H9 (cell line): ENCODE measurements around the gene PTPRK. TPM values are rescaled to one million over a fixed set of nuclear protein-coding genes. Genes with fewer than 3 reads are reported as not detected.

Experiments
- DNase-seq: peaks from one replicate; pipeline ENCODE4 v3.0.0-alpha.2; 2017
- H2AFZ ChIP-seq: one replicate; pipeline ENCODE4 v1.6.1; 2013; ENCODE audit warnings: mild to moderate bottlenecking, low read length, control low read depth, moderate library complexity
- H2AK5ac ChIP-seq: 2 replicates; pipeline ENCODE4 v1.6.1; 2013; ENCODE audit warnings: low read length, control low read depth, mixed read lengths; ENCODE audit not compliant: insufficient read length
- H2BK120ac ChIP-seq: one replicate; pipeline ENCODE4 v1.6.1; 2013; ENCODE audit warnings: low read depth, mild to moderate bottlenecking, low read length, control low read depth, inconsistent platforms; ENCODE audit not compliant: poor library complexity, severe bottlenecking
- H2BK12ac ChIP-seq: 2 replicates; pipeline ENCODE4 v1.6.1; 2013; ENCODE audit warnings: low read length, control low read depth, mixed read lengths, low read depth; ENCODE audit not compliant: insufficient read length
- H2BK15ac ChIP-seq: 2 replicates; pipeline ENCODE4 v1.6.1; 2013; ENCODE audit warnings: low read depth, low read length, control low read depth
- H2BK20ac ChIP-seq: one replicate; pipeline ENCODE4 v1.6.1; 2013; ENCODE audit warnings: low read depth, mild to moderate bottlenecking, low read length, control low read depth, inconsistent platforms; ENCODE audit not compliant: poor library complexity, severe bottlenecking
- H2BK5ac ChIP-seq: 2 replicates; pipeline ENCODE4 v1.6.1; 2013; ENCODE audit warnings: low read length, control low read depth, mixed read lengths; ENCODE audit not compliant: insufficient read length
- H3K14ac ChIP-seq: 2 replicates; pipeline ENCODE4 v1.6.1; 2013; ENCODE audit warnings: low read length, control low read depth; ENCODE audit not compliant: insufficient read depth
- H3K18ac ChIP-seq: 2 replicates; pipeline ENCODE4 v1.6.1; 2013; ENCODE audit warnings: low read depth, mild to moderate bottlenecking, mixed read lengths, low read length, control low read depth; ENCODE audit not compliant: insufficient read length
- H3K23ac ChIP-seq: 2 replicates; pipeline ENCODE4 v1.6.1; 2013; ENCODE audit warnings: low read length, control low read depth, mixed read lengths, low read depth; ENCODE audit not compliant: insufficient read length
- H3K23me2 ChIP-seq: 2 replicates; pipeline ENCODE4 v1.6.1; 2013; ENCODE audit warnings: low read depth, mild to moderate bottlenecking, mixed read lengths, low read length, control low read depth; ENCODE audit not compliant: insufficient read length, poor library complexity, severe bottlenecking
- H3K27ac ChIP-seq: 2 replicates; pipeline ENCODE4 v1.5.1; 2013; ENCODE audit warnings: low read length, control low read depth, mixed read lengths, low read depth; ENCODE audit not compliant: insufficient read length
- H3K27me3 ChIP-seq: 2 replicates; pipeline ENCODE4 v1.6.1; 2013; ENCODE audit warnings: low read length, control low read depth, inconsistent platforms; ENCODE audit not compliant: insufficient read depth
- H3K4ac ChIP-seq: 2 replicates; pipeline ENCODE4 v1.6.1; 2013; ENCODE audit warnings: low read depth, mild to moderate bottlenecking, control low read depth, inconsistent platforms, low read length, moderate library complexity
- H3K4me1 ChIP-seq: 2 replicates; pipeline ENCODE4 v1.6.1; 2013; ENCODE audit warnings: low read length, control low read depth, inconsistent platforms; ENCODE audit not compliant: insufficient read depth
- H3K4me2 ChIP-seq: 2 replicates; pipeline ENCODE4 v1.6.1; 2013; ENCODE audit warnings: low read length, control low read depth, mixed read lengths; ENCODE audit not compliant: insufficient read length, insufficient read depth
- H3K56ac ChIP-seq: 2 replicates; pipeline ENCODE4 v1.6.1; 2013; ENCODE audit warnings: low read depth, mild to moderate bottlenecking, mixed read lengths, low read length, control low read depth; ENCODE audit not compliant: insufficient read length
- H3K79me1 ChIP-seq: 2 replicates; pipeline ENCODE4 v1.6.1; 2013; ENCODE audit warnings: low read depth, mild to moderate bottlenecking, moderate library complexity, low read length, control low read depth, inconsistent platforms; ENCODE audit not compliant: insufficient read depth, poor library complexity, severe bottlenecking
- H3K79me2 ChIP-seq: 2 replicates; pipeline ENCODE4 v1.6.1; 2013; ENCODE audit warnings: low read length, control low read depth, inconsistent platforms; ENCODE audit not compliant: insufficient read depth
- H3K9ac ChIP-seq: 2 replicates; pipeline ENCODE4 v1.6.1; 2013; ENCODE audit warnings: low read length, control low read depth, mixed read lengths; ENCODE audit not compliant: insufficient read length; ENCODE audit errors: extremely low read depth
- H3K9me3 ChIP-seq: one replicate; pipeline ENCODE4 v1.6.1; 2013; ENCODE audit warnings: low read depth, low read length, inconsistent platforms; ENCODE audit not compliant: control insufficient read depth
- H3T11ph ChIP-seq: one replicate; pipeline ENCODE4 v1.6.1; 2013; ENCODE audit warnings: mild to moderate bottlenecking, low read length, control low read depth, inconsistent platforms
- H4K20me1 ChIP-seq: one replicate; pipeline ENCODE4 v1.6.1; 2013; ENCODE audit not compliant: control insufficient read depth, insufficient read length, insufficient read depth
- H4K5ac ChIP-seq: 2 replicates; pipeline ENCODE4 v1.6.1; 2013; ENCODE audit warnings: low read depth, mild to moderate bottlenecking, mixed read lengths, low read length, control low read depth; ENCODE audit not compliant: insufficient read length
- H4K8ac ChIP-seq: replicated peaks from 2 replicates; pipeline ENCODE4 v1.6.1; 2013; ENCODE audit warnings: low read length, control low read depth, mixed read lengths, low read depth; ENCODE audit not compliant: insufficient read length
- H4K91ac ChIP-seq: 2 replicates; pipeline ENCODE4 v1.6.1; 2013; ENCODE audit warnings: low read depth, mild to moderate bottlenecking, moderate library complexity, mixed read lengths, low read length, control low read depth; ENCODE audit not compliant: insufficient read length
- H3K27ac Mint-ChIP-seq, 3 experiments: 2 replicates in 2 of 3; 3 replicates in 1 of 3; pipeline ENCODE4 v1.8.0; 2020 to 2021; ENCODE audit warnings: mixed read lengths in 3 of 3, mild to moderate bottlenecking in 1 of 3, moderate library complexity in 1 of 3
- H3K27me3 Mint-ChIP-seq: 2 replicates; pipeline ENCODE4 v1.8.0; 2021; ENCODE audit warnings: low read depth, mild to moderate bottlenecking, moderate library complexity, mixed read lengths
- H3K36me3 Mint-ChIP-seq, 3 experiments: 2 replicates in 2 of 3; 3 replicates in 1 of 3; pipeline ENCODE4 v1.8.0; 2020 to 2021; ENCODE audit warnings: low read depth in 3 of 3, mixed read lengths in 3 of 3; ENCODE audit not compliant: insufficient read depth in 1 of 3
- H3K4me1 Mint-ChIP-seq, 2 experiments: 2 replicates each; pipeline ENCODE4 v1.8.0; 2020; ENCODE audit warnings: mixed read lengths in 2 of 2
- H3K4me3 Mint-ChIP-seq, 2 experiments: 2 replicates in 1 of 2; 3 replicates in 1 of 2; pipeline ENCODE4 v1.8.0; 2020 to 2021; ENCODE audit warnings: mild to moderate bottlenecking in 2 of 2, mixed read lengths in 2 of 2, moderate library complexity in 1 of 2
- H3K9me3 Mint-ChIP-seq, 2 experiments: 2 replicates in 1 of 2; 3 replicates in 1 of 2; pipeline ENCODE4 v1.8.0; 2020; ENCODE audit warnings: mild to moderate bottlenecking in 2 of 2, mixed read lengths in 2 of 2, moderate library complexity in 1 of 2
- WGBS: extraction: QIAGEN DNeasy Blood & Tissue Kit; methylation state at CpG from one replicate; pipeline ENCODE4 v1.1.7; 2013; ENCODE audit warnings: missing lambda C conversion rate, low lambda C conversion rate, mixed read lengths; ENCODE audit not compliant: insufficient read length; ENCODE audit errors: extremely low coverage; 5-methylcytosine and 5-hydroxymethylcytosine counted together
- total RNA-seq: library from RNA; stranded (reverse); gene quantifications from 2 replicates; pipeline ENCODE4 v1.2.1, GENCODE V29; 2021
- TF ChIP-seq, protein P1 (sequence below): fragments of 200-600 bp; sonication (generic); conservative IDR thresholded peaks from 3 replicates; pipeline ENCODE4 v1.8.0; 2021; ENCODE audit warnings: antibody characterized with exemption, mild to moderate bottlenecking

The PTPRK gene
- total RNA-seq, 1 experiment from 2014 or later, result 47.9 TPM

GRCh38 chr6:128397996-128398395 is 122.4 kb downstream of the PTPRK start:
- Mint-ChIP-seq H3K9me3 (no peaks in the 10 kb centered on the region), H3K27me3 (no peaks in the 10 kb centered on the region), H3K36me3 (peaks cover 2 to 9% (median 5%) of the 10 kb centered on the region in 3 experiments; a peak in 6 of 7 replicates), H3K4me1 (peaks cover 4 to 11% of the 10 kb centered on the region in 2 experiments; a peak in 3 of 4 replicates), H3K27ac (no peak overlapping the region), H3K4me3 (no peak overlapping the region)
- no peaks in the 10 kb centered on the region for H3K79me2 ChIP-seq
- no CpG with 5 or more reads among the region's 9 CpGs for WGBS
- H4K20me1 ChIP-seq, result no peaks in the 10 kb centered on the region
- no peak overlapping the region for H3K23ac ChIP-seq
- H2BK20ac ChIP-seq, result no peak overlapping the region
- H2BK5ac ChIP-seq, result no peak overlapping the region
- no peak overlapping the region for H4K91ac ChIP-seq
- no peaks in the 10 kb centered on the region for H3K27me3 ChIP-seq
- H2BK12ac ChIP-seq, result no peak overlapping the region
- no peak overlapping the region for H4K8ac ChIP-seq
- H3K9me3 ChIP-seq, result no peaks in the 10 kb centered on the region
- no peak overlapping the region for H3T11ph ChIP-seq
- no peak overlapping the region for H4K5ac ChIP-seq
- H3K27ac ChIP-seq, result no peak overlapping the region
- H3K4me2 ChIP-seq, result no peak overlapping the region
- H3K4ac ChIP-seq, result no peak overlapping the region
- no peak overlapping the region for H3K9ac ChIP-seq
- H3K14ac ChIP-seq, result no peak overlapping the region
- H2BK120ac ChIP-seq, result no peak overlapping the region
- H2BK15ac ChIP-seq, result no peak overlapping the region
- H2AFZ ChIP-seq, result no peak overlapping the region
- no peak overlapping the region for H3K18ac ChIP-seq
- H2AK5ac ChIP-seq, result no peak overlapping the region
- H3K23me2 ChIP-seq, result no peaks in the 10 kb centered on the region
- H3K4me1 ChIP-seq, result no peaks in the 10 kb centered on the region
- no peak for DNase-seq
- TF ChIP-seq, protein P1, sequence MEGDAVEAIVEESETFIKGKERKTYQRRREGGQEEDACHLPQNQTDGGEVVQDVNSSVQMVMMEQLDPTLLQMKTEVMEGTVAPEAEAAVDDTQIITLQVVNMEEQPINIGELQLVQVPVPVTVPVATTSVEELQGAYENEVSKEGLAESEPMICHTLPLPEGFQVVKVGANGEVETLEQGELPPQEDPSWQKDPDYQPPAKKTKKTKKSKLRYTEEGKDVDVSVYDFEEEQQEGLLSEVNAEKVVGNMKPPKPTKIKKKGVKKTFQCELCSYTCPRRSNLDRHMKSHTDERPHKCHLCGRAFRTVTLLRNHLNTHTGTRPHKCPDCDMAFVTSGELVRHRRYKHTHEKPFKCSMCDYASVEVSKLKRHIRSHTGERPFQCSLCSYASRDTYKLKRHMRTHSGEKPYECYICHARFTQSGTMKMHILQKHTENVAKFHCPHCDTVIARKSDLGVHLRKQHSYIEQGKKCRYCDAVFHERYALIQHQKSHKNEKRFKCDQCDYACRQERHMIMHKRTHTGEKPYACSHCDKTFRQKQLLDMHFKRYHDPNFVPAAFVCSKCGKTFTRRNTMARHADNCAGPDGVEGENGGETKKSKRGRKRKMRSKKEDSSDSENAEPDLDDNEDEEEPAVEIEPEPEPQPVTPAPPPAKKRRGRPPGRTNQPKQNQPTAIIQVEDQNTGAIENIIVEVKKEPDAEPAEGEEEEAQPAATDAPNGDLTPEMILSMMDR, result no peak
- no peak overlapping the region for H3K56ac ChIP-seq
- no peaks in the 10 kb centered on the region for H3K79me1 ChIP-seq
